Measurements from ENCODE around the gene ATP6V1D. TPM values are rescaled to one million over a fixed set of nuclear protein-coding genes. Genes with fewer than 3 reads are reported as not detected.
"Not testable (repeated sequence)": the region's sequence is repeated elsewhere in the genome, so short reads cannot be mapped to it uniquely, and the experiment has no call there.

Gene ATP6V1D
- total RNA-seq, 1 donor from 2014 or later = 73.0 TPM

DNA sequence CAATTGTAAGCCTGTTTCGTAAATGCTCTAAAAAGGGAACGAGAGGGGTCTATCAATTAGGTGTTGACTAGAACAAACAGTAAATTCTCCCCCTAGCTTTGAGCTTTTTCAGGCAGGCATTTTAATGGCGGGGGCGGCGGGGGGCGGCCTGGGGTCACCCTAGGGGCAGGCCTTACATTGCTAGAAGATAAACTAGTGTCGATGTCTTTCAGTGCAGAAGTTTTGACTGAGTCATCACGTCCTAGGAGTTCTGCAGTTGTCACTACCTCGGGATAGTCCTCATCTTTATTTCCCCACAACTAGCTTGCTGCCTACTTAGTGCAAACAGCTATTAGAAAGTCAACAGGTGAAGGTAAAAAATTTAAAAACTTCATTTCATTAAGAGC, 1.6 kb downstream of the ATP6V1D start:
- H3K27me3 Mint-ChIP-seq = no peaks in the 10 kb centered on the region
- H3K9me3 Mint-ChIP-seq (ENCODE audit: low read depth) = no peaks in the 10 kb centered on the region
- TF ChIP-seq, protein P1, sequence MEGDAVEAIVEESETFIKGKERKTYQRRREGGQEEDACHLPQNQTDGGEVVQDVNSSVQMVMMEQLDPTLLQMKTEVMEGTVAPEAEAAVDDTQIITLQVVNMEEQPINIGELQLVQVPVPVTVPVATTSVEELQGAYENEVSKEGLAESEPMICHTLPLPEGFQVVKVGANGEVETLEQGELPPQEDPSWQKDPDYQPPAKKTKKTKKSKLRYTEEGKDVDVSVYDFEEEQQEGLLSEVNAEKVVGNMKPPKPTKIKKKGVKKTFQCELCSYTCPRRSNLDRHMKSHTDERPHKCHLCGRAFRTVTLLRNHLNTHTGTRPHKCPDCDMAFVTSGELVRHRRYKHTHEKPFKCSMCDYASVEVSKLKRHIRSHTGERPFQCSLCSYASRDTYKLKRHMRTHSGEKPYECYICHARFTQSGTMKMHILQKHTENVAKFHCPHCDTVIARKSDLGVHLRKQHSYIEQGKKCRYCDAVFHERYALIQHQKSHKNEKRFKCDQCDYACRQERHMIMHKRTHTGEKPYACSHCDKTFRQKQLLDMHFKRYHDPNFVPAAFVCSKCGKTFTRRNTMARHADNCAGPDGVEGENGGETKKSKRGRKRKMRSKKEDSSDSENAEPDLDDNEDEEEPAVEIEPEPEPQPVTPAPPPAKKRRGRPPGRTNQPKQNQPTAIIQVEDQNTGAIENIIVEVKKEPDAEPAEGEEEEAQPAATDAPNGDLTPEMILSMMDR (IDR thresholded peaks at IDR 0.05; ENCODE audit: unreplicated experiment) = no peak
- peaks cover 33% of the 10 kb centered on the region for H3K4me1 Mint-ChIP-seq (ENCODE audit: low read depth)
- H3K27ac Mint-ChIP-seq = peak overlapping the region; percentile 62
- H3K4me3 Mint-ChIP-seq (ENCODE audit: low read depth) = peak overlapping the region; percentile 97
- H3K36me3 Mint-ChIP-seq (ENCODE audit: insufficient read depth) = no peaks in the 10 kb centered on the region
- no peak for DNase-seq (ENCODE audit: low spot score, unreplicated experiment)

DNA sequence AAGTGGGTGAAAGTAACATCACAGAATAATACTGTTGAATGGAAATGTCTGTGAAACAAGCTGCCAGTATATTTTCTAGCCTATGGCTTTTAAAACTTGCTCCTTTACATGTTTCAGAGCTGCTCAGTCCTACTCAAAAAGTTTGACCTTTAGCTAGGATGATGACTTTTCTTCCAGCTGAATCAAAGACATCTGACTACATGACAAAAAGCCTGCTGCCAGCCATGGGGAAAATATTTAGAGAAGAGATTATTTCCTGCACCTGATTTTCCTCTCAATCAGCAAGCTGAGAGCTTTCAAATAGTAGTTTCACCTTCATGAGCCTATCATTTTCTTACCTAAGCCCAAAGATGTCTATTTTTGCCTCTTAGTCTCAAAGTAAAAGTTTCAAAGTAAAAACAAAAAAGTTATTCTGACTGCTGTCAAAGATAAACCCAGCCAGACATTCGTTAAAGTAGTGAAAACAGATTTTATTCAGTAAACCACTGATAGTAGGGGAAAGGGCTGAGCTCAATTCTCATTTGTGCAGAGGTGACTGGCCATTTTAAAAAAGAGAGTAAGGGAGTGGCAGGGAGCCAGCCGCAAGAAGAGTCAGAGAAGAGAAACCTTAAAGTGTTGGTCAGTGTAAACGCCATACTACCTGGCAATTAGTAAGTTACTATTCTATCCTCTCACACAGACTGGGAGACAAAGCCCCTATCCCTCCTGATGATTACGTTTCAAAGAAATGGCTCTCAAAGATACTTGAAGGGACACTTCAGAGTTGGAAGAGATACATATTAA, 2.2 kb downstream of the ATP6V1D start:
- H3K27me3 Mint-ChIP-seq = no peaks in the 10 kb centered on the region
- peaks cover 2% of the 10 kb centered on the region for H3K36me3 Mint-ChIP-seq (ENCODE audit: insufficient read depth)
- H3K4me3 Mint-ChIP-seq (ENCODE audit: low read depth) = peak overlapping the region; percentile 97
- H3K27ac Mint-ChIP-seq = peak overlapping the region; percentile 62
- H3K4me1 Mint-ChIP-seq (ENCODE audit: low read depth) = peaks cover 33% of the 10 kb centered on the region
- TF ChIP-seq, protein P1 (IDR thresholded peaks at IDR 0.05; ENCODE audit: unreplicated experiment) = no peak
- DNase-seq (ENCODE audit: low spot score, unreplicated experiment) = no peak
- no peaks in the 10 kb centered on the region for H3K9me3 Mint-ChIP-seq (ENCODE audit: low read depth)

DNA sequence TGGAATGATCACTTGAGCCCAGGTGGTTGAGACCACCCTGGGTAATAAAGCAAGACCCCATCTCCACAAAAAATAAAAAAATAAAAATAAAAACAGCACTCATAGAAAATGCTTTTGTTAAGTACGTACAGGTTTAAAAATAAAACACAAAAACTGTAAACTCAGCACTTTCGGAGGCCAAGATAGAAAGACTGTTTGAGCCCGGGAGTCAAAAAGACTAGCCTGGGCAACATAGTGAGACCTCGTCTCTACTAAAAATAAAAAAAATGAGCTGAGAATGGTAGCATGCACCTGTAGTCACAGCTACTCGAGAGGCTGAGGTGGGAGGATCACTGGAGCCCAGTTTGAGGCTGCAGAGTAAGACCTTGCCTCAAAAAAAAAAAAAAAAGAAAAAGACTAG, 7.5 kb downstream of the ATP6V1D start:
- Mint-ChIP-seq H3K4me1 (ENCODE audit: low read depth) (peaks cover 4% of the 10 kb centered on the region), H3K9me3 (ENCODE audit: low read depth) (no peaks in the 10 kb centered on the region), H3K4me3 (ENCODE audit: low read depth) (no peak overlapping the region), H3K36me3 (ENCODE audit: insufficient read depth) (peaks cover 8% of the 10 kb centered on the region), H3K27me3 (no peaks in the 10 kb centered on the region), H3K27ac (no peak overlapping the region)
- no peak for DNase-seq (ENCODE audit: low spot score, unreplicated experiment)
- TF ChIP-seq, protein P1 (IDR thresholded peaks at IDR 0.05; ENCODE audit: unreplicated experiment) = no peak

DNA sequence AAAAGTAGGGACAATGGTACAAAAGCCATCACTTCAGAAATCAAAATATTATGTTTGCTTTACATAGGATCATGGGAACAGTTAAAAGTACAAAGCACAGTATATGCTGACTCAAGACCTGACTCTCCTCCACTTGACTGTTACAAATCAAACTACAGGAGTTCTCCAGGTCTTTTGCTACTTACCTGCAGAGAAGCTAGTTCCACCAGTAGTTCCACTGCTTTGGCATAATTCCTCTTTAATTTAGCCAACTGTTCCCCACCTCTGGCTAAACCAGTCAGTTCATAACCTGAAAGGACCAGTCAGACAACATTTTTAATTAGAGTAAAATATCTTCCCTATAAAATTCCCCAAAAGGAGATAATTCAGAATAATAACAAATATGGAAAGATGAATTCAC, 14.0 kb downstream of the ATP6V1D start:
- no peaks in the 10 kb centered on the region for H3K27me3 Mint-ChIP-seq
- H3K36me3 Mint-ChIP-seq (ENCODE audit: insufficient read depth) = peaks cover 21% of the 10 kb centered on the region
- no peaks in the 10 kb centered on the region for H3K9me3 Mint-ChIP-seq (ENCODE audit: low read depth)
- DNase-seq (ENCODE audit: low spot score, unreplicated experiment) = no peak
- no peak overlapping the region for H3K27ac Mint-ChIP-seq
- H3K4me3 Mint-ChIP-seq (ENCODE audit: low read depth) = no peak overlapping the region
- H3K4me1 Mint-ChIP-seq (ENCODE audit: low read depth) = no peaks in the 10 kb centered on the region
- TF ChIP-seq, protein P1 (IDR thresholded peaks at IDR 0.05; ENCODE audit: unreplicated experiment) = no peak

DNA sequence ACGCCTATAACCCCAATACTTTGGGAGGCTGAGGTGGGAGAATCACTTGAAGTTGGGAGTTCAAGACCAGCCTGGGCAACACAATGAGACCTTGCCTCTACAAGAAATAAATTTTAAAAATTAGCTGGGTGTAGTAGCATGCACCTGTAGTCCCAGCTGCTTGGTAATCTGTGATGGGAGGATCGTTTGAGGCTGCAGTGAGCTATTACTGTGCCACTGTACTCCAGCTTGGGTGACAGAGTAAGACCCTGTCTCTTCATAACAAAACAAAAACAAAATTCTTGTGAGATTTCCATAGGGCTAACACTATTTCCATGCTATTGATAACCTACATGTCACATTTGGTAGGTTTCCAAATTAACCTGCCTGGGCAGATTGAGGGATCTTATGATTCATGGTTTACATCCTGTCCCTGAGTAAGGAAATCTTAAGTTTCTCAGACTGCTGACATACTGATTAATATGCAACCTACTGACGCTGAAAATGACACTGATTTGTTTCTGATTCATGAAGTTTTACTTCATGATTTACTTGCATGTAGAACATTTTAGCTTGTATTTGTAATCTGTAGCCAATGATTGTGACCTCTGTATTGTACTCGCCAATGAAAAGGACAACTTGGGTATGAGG, 15.9 kb downstream of the ATP6V1D start:
- no peaks in the 10 kb centered on the region for H3K4me1 Mint-ChIP-seq (ENCODE audit: low read depth)
- no peak for DNase-seq (ENCODE audit: low spot score, unreplicated experiment)
- H3K9me3 Mint-ChIP-seq (ENCODE audit: low read depth) = no peaks in the 10 kb centered on the region
- H3K36me3 Mint-ChIP-seq (ENCODE audit: insufficient read depth) = peaks cover 30% of the 10 kb centered on the region
- TF ChIP-seq, protein P1 (IDR thresholded peaks at IDR 0.05; ENCODE audit: unreplicated experiment) = no peak
- no peaks in the 10 kb centered on the region for H3K27me3 Mint-ChIP-seq
- H3K27ac Mint-ChIP-seq = no peak overlapping the region
- no peak overlapping the region for H3K4me3 Mint-ChIP-seq (ENCODE audit: low read depth)

DNA sequence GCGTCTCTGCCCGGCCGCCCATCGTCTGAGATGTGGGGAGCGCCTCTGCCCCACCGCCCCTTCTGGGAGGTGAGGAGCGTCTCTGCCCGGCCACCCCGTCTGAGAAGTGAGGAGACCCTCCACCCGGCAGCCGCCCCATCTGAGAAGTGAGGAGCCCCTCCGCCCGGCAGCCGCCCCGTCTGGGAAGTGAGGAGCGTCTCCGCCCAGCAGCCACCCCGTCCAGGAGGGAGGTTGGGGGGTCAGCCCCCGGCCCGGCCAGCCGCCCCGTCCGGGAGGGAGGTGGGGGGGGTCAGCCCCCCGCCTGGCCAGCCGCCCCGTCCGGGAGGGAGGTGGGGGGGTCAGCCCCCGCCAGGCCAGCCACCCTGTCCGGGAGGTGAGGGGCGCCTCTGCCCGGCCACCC, 18.4 kb downstream of the ATP6V1D start:
- H3K4me3 Mint-ChIP-seq (ENCODE audit: low read depth); H3K27me3 Mint-ChIP-seq; H3K27ac Mint-ChIP-seq; H3K4me1 Mint-ChIP-seq (ENCODE audit: low read depth); DNase-seq (ENCODE audit: low spot score, unreplicated experiment); H3K9me3 Mint-ChIP-seq (ENCODE audit: low read depth): not testable (repeated sequence)
- peaks cover 31% of the 10 kb centered on the region for H3K36me3 Mint-ChIP-seq (ENCODE audit: insufficient read depth)
